Hindlimb muscle (tissue), 1 donor: ENCODE data around the gene CLDN10. TPM values are rescaled to one million over a fixed set of nuclear protein-coding genes. Genes with fewer than 3 reads are reported as not detected.
"Not testable (repeated sequence)": the region's sequence is repeated elsewhere in the genome, so short reads cannot be mapped to it uniquely, and the experiment has no call there.

Experiments
- DNase-seq: peaks from one replicate; pipeline ENCODE4 v3.0.0-alpha.2; 2013
- polyA plus RNA-seq: library from polyadenylated mRNA; unstranded; fragments of 120-200 nt; gene quantifications from one replicate; pipeline ENCODE4 v1.2.1, GENCODE V29; 2013; ENCODE audit not compliant: insufficient read length

CLDN10 gene
- polyA plus RNA-seq, 1 donor, result 16.6 TPM

GRCh38 chr13:95541911-95542474, 10.5 kb upstream of the CLDN10 start:
- no peak for DNase-seq

GRCh38 chr13:95544293-95544692, 8.2 kb upstream of the CLDN10 start:
- DNase-seq, result no peak

- DNase-seq, result no peak
Measured at GRCh38 chr13:95546919-95547318, 5.6 kb upstream of the CLDN10 start.

- no peak for DNase-seq
Measured at GRCh38 chr13:95547531-95548167, 4.9 kb upstream of the CLDN10 start.

GRCh38 chr13:95552208-95552538, 347 bp upstream of the CLDN10 start:
- no peak for DNase-seq

- no peak for DNase-seq
Measured at GRCh38 chr13:95553581-95554385, 1.3 kb downstream of the CLDN10 start.

GRCh38 chr13:95557013-95557412, 4.5 kb downstream of the CLDN10 start:
- DNase-seq, result no peak

- no peak for DNase-seq
Measured at GRCh38 chr13:95559100-95559499, 6.6 kb downstream of the CLDN10 start.

- no peak for DNase-seq
Measured at GRCh38 chr13:95560387-95560786, 7.9 kb downstream of the CLDN10 start.

GRCh38 chr13:95564091-95564490, 11.6 kb downstream of the CLDN10 start:
- no peak for DNase-seq

GRCh38 chr13:95564733-95565291, 12.3 kb downstream of the CLDN10 start:
- no peak for DNase-seq

- not testable (repeated sequence) for DNase-seq
Measured at GRCh38 chr13:95565758-95566157, 13.2 kb downstream of the CLDN10 start.

GRCh38 chr13:95568131-95568530, 15.6 kb downstream of the CLDN10 start:
- DNase-seq, result no peak

GRCh38 chr13:95570016-95570415, 17.5 kb downstream of the CLDN10 start:
- DNase-seq, result no peak

- DNase-seq, result no peak
Measured at GRCh38 chr13:95571941-95572340, 19.4 kb downstream of the CLDN10 start.

GRCh38 chr13:95573221-95573620, 20.7 kb downstream of the CLDN10 start:
- DNase-seq, result no peak

GRCh38 chr13:95579303-95579702, 26.8 kb downstream of the CLDN10 start:
- DNase-seq, result no peak

GRCh38 chr13:95585867-95586266, 33.3 kb downstream of the CLDN10 start:
- no peak for DNase-seq

GRCh38 chr13:95588134-95588533, 35.6 kb downstream of the CLDN10 start:
- no peak for DNase-seq

GRCh38 chr13:95588721-95589120, 36.2 kb downstream of the CLDN10 start:
- DNase-seq, result no peak

GRCh38 chr13:95593462-95593861, 40.9 kb downstream of the CLDN10 start:
- DNase-seq, result no peak

- DNase-seq, result no peak
Measured at GRCh38 chr13:95596701-95597100, 44.2 kb downstream of the CLDN10 start.

GRCh38 chr13:95601216-95601615, 48.7 kb downstream of the CLDN10 start:
- no peak for DNase-seq

GRCh38 chr13:95601906-95602305, 49.4 kb downstream of the CLDN10 start:
- DNase-seq, result no peak
